HG02884 (cell line): ENCODE results near the gene ERC2.
"Not testable (repeated sequence)": the region's sequence is repeated elsewhere in the genome, so short reads cannot be mapped to it uniquely, and the experiment has no call there.

Experiments used
- ATAC-seq: cut with Tn5 transposase; IDR thresholded peaks from one replicate; pipeline ENCODE4 v1.9.1; 2021; ENCODE audit warnings: mild to moderate bottlenecking, moderate library complexity; ENCODE audit not compliant: unreplicated experiment

Gene ERC2

DNA sequence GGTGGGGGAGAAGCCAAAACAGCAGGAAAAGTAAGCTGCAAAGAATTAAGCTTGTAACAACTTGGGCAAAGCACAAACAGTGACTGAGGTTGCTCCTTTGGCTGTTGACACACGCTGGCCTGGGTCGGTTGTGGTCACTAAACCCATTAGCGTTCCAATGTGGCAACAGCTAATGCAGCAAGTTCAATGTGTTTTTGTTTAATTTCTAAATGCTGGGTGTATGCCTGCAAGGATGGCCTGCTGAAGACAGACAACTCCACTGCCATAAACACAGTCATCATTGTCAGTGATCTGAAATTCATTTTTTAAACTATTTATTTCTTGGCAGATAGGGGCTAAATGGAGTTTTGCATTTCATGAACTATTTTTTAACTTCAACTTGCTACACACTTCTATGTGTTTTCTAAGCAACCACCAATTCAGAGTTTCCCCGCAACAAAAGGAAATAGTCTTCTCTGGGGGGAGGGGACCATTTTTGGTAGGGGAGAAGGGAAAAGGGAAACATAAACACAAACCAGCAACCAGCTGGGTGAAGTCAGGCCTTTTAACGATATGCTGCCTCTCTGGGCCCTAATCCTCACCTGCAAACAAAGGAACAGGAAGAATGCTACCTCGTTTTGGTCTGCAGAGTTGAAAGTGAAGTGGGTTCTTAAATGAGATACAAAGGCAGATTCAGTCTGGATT is 946.4 kb downstream of the ERC2 start:
- ATAC-seq, result no peak

DNA sequence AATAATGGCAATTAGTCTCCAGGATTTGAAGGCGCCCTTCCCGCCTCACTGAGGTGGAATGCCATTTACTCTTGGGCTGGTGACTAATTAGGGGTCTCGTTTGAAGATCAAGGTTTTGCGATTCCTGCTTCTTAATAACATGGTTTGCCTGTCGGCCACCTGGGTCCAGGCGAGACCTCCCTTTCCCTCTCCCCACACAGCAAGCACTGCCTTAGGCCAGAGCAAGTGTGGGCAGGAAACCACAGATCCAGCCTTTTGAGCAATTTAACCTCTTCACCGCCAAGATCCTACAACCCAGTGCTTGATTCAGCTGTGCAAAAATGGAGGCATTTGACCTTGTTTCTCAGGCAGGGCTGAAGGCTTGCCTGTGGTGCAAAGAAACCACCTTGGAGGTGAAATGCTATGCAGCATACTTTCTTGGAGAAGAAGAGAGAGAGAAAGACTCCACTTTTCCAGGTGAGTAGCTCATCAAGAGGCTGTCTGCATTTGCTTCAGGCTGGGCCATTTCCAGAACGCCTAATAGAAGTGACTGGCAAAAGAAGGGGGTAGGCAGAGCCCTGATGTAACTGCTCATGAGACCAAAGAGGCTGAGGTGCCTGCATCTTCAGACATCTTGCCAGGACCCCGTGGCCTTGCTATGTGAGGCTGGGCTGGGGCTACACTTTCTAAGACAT is 947.1 kb downstream of the ERC2 start:
- ATAC-seq, result no peak

DNA sequence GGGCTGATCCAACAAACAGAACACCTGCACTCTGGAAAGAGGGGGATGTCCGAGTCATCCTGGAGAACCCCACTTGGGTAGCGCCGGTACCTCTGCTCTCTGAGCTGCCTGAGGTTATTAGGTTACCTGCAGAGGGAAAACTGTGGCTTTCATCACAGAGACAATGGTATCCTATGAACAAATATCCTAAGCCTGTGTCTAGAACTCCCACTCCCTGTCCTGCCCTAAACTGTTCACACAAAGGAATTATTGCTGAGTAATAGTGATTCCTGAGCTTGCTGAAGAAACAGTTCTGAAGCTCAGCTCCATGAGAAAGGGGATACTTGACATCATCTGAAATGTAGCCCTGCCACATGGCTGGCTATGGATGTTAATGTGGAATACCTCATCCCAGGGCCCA is 949.2 kb downstream of the ERC2 start:
- no peak for ATAC-seq

DNA sequence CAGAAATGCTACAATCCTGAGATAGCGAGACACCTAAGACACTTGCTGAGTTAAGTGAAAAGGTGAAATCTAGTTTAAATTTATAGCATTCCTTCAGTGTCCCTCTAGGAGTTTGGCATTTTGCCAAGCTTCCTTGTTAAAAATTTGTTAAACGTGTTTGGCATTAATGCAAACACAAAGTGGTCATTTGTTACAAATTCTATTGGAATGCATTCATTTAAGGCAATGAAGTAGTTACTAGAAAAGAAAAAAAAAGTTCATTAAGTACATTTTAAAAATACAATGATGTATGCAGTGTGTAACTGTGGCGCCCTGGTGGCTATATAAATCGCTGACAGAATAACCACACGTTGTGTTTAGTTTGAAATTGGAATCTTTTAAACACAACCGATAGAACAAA is 949.8 kb downstream of the ERC2 start:
- ATAC-seq, result no peak

DNA sequence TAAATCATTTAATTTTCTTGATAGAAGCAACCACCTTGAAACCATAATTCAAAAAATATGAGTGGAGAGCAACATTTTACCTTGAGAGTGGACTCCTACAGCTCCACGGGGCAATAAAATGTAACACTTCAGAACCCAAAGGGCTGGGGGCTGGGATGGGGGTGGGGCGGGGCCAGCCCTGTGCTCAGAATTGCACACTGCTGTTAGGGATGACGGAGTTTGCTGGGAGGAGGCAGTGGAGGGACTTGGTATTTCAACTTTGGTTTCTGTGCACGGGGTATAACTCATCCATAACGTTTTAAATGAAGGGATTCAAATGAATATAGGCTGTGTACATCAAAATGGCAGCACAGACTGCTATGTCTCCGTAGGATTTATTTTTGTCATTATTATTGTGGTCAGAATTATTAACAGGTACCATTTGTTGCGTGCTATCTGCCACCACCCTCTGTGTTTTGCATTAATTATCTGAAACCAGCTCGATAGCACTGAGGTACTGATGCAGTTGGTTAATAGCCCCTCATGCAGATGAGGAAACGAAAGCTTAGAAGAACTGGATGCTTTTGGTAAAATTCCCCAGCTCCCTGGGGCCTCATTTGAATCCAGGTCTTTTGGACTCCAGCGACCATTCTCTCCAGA is 951.8 kb downstream of the ERC2 start:
- ATAC-seq, result no peak

DNA sequence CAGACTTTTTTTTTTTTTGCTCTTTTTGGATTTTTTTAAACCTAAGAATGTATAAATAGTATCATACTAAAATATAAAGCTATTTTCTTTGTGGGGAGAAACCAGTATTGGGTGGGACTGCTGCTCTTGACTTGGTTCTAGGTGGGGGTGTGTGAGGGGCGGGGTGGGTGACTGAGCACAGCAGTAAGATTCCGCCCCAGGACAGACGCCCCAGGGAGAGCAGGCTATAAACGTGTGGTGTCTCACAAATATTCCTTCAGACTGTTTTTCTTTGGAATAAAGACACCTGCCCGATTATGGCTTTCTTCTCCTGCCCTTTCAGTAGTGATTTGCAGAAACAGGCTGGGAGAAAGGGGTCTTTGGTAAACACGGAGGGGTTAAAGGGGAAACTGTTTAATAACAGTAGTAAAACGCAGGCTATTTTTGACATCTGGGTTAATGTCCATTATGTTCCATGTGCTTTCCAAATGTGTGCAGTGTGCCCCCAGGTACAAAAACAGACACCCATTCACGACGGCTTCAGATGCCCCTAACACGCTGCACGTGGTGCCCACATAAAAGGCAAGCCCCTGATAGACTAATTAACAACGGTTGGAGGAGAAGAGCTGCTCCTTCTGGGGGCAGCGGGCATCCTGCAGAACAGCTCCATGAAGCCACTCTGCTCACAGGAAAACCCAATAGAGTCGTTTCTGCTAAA is 952.6 kb downstream of the ERC2 start:
- no peak for ATAC-seq

DNA sequence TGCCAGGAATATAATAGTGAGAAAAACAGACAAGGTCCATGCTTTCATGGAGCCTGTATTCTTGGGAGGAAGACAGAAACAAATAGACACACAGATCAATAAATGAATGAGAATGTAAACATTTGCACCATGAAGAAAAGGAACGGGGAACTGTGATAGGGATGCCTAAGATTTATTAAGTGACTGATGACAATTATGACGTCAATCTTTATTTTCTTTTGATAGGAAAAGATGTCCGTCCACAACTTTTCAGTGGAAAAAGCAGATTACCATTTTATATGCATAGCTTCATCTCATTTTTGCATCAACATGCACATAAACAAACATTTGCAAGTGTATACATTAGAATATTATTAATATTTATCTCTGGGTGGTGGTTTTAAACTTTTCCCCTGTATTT is 953.3 kb downstream of the ERC2 start:
- no peak for ATAC-seq

DNA sequence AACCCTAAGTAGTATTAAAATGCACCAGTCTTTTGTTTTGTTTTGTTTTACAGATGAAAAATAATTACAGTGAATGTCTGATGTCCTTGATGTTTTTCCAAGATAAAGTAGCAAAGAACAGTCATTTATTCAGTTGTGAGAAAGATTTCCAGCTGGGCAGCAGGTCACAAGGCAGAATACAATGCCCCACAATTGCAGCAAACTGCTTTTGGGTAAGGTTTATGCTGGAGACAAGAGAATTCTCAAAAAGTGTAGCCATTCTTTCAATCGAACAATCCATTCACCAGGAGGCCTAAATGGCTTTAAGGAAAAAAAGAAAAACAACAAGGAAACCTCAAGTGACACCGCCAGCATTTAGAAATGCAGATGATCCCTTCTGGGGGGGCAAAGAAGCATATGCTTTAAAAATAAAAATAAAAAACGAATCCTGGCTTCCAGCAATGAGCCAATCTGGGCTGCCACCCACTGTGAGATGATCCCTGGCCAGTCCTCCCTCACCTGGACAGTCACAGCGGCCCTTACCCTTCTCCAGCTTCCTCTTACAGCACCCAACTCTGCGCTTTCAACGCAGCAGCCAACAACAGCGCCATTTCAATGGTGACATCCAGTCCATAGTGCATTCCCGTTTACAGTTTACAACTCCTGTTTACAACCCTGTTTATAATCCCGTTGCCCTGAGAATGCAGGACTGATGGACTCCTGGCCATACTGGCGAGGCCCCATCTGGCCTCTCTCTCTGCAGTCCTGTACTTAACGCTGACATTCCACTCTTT is 955.5 kb downstream of the ERC2 start:
- no peak for ATAC-seq

DNA sequence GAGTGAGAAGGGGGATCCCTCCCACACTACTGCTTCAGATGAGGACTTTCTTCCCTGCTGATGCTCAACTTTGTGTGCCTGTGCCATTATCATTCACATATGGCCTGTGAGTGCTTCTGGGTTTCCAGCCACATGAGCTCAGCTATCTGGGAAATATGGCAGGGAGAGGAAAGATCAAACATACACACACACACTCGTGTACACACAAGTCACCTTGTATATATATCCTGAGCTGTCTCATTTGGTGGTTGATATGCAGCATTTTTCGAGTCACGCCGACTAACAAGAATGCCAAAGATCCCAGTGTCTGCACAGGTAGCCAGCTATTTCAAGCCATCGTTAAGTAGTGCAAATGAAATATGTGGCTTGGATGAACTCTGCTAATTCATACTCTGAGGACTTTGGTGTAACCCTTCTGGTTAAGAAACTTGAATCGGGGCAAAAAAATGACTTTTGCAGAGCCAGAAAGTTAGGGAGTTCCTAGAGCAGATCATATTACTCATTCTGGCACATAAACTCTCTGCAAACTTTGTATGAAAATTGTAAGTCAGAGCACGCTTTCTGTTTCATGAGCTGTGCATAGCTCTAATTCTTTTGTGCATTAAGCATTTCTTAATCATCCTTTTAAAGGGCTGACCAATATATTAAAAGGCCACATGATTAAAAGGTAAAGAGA is 956.2 kb downstream of the ERC2 start:
- ATAC-seq, result no peak

DNA sequence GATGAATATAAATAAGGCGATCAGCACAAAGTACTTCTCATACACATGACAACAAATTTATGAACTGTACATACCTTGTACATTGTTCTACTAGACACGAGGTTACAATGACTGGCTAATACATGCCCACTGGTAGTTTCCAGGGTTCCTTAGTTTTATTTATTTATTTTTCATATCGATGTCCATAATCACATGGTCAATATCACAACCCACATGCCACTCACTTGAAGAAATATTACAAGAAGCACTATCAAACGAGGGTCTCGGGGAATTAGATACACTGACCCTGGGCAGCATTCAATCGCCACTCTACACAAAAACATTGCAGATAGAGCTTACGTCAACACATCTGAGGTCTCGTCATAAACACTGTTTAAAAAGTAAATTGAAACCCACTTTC is 959.9 kb downstream of the ERC2 start:
- ATAC-seq, result no peak

DNA sequence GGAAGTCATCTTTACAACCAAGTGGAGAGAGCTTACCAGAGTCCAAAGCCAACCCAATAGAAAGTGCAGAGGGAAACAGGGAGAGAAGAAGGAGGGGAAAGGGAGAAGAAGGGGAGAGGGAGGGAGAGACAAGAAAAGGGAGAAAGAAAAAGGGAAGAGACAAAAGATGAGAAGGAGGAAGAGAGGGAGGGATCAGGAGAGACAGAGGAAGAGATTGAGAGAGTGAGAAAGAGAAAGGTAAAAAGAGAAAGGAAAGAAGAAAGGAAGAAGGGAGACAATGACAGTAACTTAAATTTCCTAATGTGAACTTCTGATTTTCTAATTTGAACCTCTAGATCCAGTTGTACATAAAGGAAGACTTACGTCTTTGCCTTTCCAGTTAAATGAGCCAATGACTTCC is 960.5 kb downstream of the ERC2 start:
- no peak for ATAC-seq

DNA sequence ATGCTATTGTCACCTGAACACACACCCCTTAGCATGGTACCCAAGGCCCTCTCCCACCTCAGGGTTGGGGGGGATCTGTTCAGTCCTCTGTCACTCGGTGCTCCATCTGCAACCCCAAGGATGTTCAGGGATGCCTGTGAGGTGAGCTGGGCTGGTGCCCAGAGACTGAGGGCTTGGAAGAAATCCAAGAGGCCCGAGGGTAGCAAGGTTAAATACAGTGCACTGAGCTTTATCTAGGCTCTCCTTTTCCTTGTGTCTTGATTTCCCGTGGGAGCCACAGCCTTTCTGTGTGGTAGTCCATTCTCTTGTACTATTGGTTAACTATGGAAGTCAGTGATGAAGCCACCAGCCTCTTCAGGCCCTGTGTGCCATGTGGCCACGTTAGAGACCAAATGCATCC is 962.5 kb downstream of the ERC2 start:
- no peak for ATAC-seq

DNA sequence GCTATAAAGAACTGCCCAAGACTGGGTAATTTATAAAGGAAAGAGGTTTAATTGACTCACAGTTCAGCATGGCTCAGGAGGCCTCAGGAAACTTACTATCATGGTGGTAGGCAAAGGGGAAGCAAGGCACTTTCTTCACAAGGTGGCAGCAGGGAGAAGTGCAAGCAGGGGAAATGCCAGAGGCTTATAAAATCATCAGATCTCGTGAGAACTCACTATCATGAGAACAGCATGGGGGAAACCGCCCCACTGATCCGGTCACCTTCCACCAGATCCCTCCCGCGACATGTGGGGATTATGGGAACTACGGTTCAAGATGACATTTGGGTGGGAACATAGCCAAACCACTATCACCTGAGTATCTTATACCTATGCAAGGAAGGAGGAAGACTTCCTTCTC is 963.2 kb downstream of the ERC2 start:
- not testable (repeated sequence) for ATAC-seq

DNA sequence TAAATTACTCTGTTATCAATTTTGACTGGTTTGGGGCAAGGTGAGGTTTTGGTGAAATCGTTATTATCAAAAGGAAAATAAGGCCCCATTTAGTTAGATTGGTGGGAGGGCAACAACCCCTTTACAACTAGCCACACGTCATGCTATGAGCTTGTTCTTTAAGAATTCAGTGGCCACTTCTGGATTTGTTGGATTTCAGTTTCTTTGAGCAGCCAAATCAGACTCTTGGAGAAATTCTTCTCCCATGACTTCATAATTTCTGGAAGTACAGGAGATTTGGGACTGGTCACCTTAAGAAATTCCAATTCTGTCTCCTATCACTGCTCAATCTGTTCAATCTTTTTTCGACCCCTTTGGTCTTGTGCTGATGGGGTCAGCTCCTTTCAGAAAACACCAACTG is 966.4 kb downstream of the ERC2 start:
- no peak for ATAC-seq

DNA sequence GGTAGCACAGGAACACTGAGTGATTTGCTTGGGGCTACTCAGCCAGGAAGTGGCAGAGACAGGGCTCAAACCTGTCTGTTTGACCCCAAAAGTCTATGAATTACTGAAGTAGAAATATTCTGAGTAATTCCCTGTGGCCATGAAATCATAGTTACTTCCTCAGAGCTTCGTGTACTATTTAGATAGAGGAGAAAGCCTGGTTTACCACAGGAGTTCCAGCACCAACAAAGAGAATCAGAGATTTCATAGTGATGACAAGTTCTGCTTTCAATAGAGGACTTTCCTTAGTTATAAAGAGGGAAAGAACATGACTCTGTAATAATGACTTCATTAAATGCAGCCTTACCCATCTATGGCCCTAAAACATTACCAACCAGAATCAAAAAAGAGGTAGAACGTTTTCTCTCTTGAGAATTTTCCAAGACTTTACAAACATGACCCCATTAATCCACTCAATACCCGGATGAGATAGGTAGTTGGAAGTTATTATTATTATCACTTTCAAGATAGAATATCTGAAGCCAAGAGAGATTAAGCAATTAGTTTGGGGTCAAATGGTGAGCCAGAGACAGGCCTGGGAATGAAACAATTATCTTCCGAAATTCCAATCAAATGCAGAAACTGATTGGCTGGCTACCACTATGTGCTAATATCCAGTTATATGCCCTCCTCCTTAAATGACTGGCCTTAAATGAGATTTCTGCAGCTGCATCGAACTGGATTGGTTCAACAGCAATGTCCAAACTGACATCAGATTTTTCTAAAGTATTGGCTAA is 967.5 kb downstream of the ERC2 start:
- ATAC-seq, result no peak

DNA sequence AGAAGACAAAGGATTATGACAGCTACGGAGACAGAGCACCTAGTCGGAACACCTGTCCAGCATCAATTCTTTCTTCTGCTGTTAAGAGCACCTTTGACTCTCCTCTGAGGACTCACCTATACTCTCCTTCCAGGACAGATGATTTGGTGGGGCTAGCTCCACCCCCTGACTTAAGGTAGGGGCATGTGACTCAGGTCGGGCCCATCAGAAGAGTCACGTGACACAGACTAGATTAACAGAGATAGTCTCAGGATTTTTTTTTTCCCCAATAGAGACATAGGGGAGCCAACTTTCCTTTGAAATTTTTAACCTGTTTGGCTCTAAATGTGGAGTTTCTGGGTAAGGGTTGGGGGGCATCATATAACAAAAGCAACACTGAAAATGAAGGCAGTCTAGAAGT is 969.7 kb downstream of the ERC2 start:
- ATAC-seq, result no peak

DNA sequence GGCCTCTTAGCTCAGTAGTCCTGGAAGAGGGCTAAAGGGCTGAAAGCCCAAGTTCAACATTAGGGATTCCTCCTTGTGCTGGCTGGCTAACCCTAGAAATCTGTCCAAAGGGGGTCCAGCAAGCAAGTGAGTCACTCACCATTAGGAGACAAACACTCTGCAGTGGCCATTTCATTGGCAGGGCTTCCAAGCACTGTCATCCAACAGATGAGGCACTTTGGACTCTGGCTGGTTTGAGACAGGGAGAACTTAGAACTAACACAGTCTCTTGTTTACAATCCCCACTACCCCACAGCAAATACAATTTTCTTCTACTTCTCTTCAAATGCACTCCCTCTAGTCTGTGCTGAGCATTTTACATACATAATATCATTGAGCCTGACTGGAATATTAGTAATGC is 971.0 kb downstream of the ERC2 start:
- ATAC-seq, result no peak

DNA sequence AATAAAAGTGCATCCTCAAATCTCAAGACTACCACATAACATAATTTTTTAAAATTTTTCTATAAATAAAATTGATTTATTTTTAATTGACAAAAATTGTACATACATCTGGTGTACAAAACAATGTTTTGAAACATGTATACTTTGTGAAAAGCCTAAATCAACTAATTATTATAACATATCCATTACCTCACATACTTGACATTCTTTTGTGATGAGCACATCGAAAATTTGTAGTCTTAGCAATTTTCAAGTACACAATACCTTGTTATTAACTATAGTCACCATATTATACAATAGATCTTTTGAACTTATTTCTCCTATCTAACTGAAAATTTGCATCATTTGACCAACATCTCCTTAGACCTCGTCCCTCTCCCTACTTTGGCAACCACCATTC is 973.3 kb downstream of the ERC2 start:
- no peak for ATAC-seq

DNA sequence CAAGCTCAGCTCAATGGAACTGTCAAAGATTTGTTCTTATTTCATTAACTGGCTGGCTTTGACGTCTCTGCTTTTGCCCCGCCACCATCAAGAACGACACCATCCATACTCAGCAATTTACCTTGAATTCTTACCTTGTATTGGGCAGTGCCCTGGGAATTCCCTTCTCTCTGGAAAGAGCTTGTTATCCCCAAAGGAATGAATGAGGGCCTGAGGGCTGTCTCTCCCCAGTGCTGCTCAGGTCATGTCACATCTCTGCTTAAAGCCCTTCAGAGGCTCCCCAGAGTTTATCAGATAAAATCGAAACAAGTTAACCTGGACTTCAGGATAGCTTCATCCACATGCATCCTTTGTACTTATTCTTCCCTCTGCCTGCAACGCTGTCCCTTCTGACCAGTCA is 975.3 kb downstream of the ERC2 start:
- no peak for ATAC-seq

DNA sequence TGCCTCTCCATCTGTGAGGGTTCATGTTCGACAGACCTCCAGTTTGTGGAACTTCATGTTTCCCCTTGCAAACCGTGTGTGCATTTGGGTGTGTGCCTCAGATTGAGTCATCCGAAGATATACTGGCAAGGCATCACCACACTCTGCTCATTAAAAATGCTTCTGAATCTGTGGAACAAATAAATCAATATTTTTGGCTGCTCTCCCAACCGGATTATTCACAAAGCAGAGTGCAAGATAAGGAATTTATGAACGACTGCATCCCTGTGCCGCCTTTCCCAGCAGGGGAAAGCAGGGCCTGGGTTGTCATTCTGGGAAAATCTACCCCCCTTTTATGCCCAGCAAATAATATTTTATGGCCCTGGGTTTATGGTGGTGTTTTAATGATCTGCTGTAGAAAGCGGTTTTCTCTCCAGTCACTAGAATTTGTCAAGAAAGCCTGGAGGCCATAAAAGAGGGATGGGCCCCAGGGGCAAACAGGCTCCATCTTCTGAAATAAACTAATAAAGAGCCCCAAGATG is 976.9 kb downstream of the ERC2 start:
- ATAC-seq, result no peak
